Erythroblast (primary cell): ENCODE measurements around the gene NGF.

ENCODE experiments used
- DNase-seq, 2 experiments: peaks; one replicate each; lab custom pipeline; 2025; lab: John Stamatoyannopoulos, UW
- GATA1 ChIP-seq: IDR thresholded peaks from 2 replicates; pipeline ENCODE4 v1.6.1; 2011; ENCODE audit warnings: low read depth, mild to moderate bottlenecking, control low read depth, low read length, moderate library complexity
- POLR2A ChIP-seq: IDR thresholded peaks from 2 replicates; pipeline ENCODE4 v1.6.1; 2011; ENCODE audit warnings: mild to moderate bottlenecking, low read length

NGF gene

DNA sequence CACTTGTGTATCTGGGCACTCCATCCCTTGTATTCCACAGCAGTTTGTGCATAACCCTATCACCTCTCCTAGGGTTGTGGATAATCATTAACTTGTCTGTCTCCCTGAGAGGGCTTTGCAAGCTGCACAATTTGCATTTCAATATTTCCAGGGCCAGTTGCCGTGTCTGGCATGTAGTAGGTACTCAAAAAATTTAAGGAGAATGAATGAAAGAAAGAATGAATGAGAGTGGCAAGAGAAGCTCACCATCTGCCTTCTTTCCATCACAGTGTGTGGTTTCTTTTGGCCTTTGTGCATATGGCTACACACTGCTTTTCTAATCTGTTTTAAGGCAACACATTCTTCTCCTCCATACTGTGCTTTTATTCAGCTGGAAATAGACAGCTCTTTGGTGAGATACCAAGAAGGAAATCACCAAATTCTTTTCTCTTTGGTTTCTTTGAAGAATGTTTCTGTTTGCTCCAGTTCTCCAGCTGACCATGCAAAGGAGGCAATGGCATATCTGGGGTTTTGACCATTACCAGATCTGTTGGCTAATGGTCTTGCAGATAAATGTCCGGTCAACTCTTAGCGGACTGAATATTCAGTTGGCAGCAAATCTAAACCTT, 49.4 kb downstream of the NGF start:
- no peak for DNase-seq
- TF ChIP-seq GATA1, result no peak
- no peak for TF ChIP-seq POLR2A

- TF ChIP-seq GATA1, result no peak
- no peak for TF ChIP-seq POLR2A
- no peak for DNase-seq
Measured at GRCh38 chr1:115286431-115287205, 51.4 kb downstream of the NGF start.

DNA sequence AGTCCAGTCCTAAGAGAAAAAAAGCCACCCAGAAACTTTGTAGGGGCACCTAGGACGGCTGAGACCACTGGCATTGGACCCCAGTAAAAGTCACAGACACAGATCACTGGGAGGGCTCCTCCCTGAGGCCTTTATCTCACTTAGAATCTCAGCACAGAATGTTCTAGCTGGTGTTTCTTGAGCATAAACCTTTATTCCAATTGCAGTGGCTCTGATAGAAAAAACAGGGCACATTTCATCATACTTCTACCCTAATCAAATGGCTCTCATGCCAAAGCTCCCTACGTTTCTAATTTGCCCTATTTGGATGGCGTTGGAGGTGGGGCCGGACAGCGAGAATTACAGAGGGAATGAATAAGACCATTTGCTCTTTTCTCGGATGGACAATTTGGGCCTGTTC, 53.8 kb downstream of the NGF start:
- TF ChIP-seq POLR2A (no peak), GATA1 (no peak)
- no peak for DNase-seq

GRCh38 chr1:115283681-115284146, 54.3 kb downstream of the NGF start:
- TF ChIP-seq GATA1, result no peak
- TF ChIP-seq POLR2A, result no peak
- no peak for DNase-seq

GRCh38 chr1:115283249-115283648, 54.8 kb downstream of the NGF start:
- no peak for DNase-seq
- TF ChIP-seq GATA1 (no peak), POLR2A (no peak)

DNA sequence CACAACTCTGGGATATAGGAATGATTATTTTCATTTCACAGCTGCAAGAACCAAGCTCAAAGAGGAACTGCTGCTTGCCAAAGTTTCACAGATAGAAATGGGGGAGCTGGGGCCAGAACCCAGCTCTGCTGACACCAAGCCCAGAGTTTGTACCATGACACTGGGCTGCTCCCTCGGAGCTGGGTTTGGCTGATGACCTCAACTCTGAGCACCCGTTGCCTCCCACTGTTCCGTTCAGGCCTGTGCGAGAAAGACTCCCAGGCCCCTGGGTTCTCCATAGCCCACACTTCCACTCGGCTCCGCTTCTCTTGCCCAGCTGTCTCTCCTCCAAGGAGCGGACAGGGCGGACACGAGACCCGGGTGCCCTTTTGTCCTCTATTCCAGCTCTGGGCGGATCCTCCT, 55.2 kb downstream of the NGF start:
- no peak for DNase-seq
- no peak for TF ChIP-seq POLR2A
- no peak for TF ChIP-seq GATA1

- no peak for TF ChIP-seq POLR2A
- no peak for TF ChIP-seq GATA1
Measured at GRCh38 chr1:115281143-115281542, 56.9 kb downstream of the NGF start.

DNA sequence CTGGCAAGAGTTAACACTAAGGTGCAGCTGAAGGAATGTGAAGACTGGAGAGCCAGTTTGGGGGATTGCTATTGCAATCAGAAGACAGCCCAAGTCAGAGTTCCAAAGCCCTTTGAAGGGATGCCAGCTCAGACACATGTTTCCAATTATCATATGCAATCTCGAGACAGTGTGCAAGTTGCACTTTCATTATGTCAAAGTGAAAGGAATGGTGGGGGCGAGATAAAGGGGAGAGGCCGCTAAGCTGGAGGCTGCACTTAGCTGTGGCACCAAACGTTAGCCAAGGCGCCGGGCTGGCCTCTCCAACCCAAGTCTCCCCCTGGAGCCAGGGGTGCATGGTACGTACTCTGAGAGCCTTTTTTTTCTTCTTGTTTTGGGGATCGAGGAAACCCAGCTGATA, 58.0 kb downstream of the NGF start:
- TF ChIP-seq GATA1 (no peak), POLR2A (no peak)
- no peak for DNase-seq

More at GRCh38 chr1:115281143-115281542, 56.9 kb downstream of the NGF start:
- no peak for DNase-seq

DNA sequence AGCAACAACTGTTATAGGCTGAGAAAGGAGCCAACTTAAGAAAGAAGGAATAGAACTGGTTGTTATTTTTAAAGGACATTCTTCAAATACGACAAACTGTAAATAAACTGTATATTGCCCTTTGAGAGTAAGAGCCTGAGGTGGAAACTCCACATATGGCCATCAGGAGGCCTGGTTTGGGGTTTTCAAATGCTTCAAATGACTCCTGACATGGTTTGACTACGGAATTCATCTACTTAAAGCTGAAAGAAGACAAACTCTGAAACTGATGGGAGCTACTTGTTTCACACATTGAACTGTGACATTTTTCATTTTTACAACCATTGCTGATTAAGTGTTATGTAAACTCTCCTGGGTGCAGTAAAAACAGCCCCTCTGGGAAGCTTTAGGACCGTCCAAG, 59.8 kb downstream of the NGF start:
- DNase-seq, result no peak
- TF ChIP-seq POLR2A (no peak), GATA1 (no peak)

DNA sequence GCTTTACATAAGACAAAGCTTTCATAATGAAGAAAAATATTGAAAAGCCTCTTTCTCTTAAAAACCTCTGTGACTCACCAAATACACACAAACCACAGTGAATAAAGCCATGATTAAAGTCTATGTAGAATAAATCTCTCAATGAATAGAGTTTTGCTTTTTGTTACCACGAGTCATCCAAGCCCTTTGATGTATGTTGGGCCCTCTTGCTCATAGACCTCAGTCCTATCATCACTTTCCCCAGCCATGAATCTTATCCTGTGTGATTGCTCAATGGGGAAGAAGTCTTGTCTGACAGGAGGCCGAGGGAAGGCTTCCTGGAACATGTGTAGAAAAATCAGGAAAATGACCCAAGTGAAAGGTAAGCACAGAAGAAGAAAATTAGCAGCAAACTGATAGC, 60.8 kb downstream of the NGF start:
- no peak for TF ChIP-seq POLR2A
- TF ChIP-seq GATA1, result no peak
- no peak for DNase-seq

- peak in 1 of 2 experiments; percentile 20 for DNase-seq
- TF ChIP-seq GATA1 (no peak), POLR2A (no peak)
Measured at GRCh38 chr1:115275216-115275615, 62.8 kb downstream of the NGF start.

GRCh38 chr1:115274467-115274866, 63.6 kb downstream of the NGF start:
- TF ChIP-seq GATA1 (no peak), POLR2A (no peak)
- peak in 1 of 2 experiments; percentile 3 for DNase-seq

GRCh38 chr1:115266729-115267421, 71.2 kb downstream of the NGF start:
- no peak for DNase-seq
- TF ChIP-seq POLR2A, result no peak
- TF ChIP-seq GATA1, result no peak

DNA sequence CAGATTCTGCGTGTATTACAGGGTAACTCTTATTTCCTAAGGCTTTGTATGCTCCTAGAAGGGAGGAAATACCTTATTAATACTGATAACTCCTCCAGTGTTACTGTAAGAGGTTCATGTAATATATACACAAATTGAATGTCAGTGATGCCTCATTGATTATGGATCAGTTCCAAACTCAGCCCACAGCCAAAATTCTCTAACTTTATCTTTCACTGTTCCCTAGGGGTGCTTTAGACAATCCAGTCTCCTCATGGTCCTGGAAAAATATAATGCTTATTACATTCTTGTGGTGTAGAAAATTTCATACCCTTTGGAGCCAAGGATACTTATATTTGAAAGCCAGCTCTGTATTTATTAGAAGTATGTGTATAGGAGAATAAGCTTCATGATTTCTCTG, 73.0 kb downstream of the NGF start:
- DNase-seq, result no peak
- TF ChIP-seq POLR2A (no peak), GATA1 (no peak)
